AG09319 (cell line): ENCODE results near the gene FRMPD4.

Experiments used
- DNase-seq: peaks from one replicate; pipeline ENCODE4 v3.0.0-alpha.2; 2010; ENCODE audit warnings: low read depth; ENCODE audit errors: extremely low read depth
- TF ChIP-seq, protein P1 (sequence below): IDR thresholded peaks from 2 replicates; pipeline ENCODE4 v1.5.1; 2011; ENCODE audit warnings: low read depth, mild to moderate bottlenecking, inconsistent platforms, low read length, moderate library complexity

FRMPD4 gene

GRCh38 chrX:12747433-12747832 lies 609.2 kb downstream of the FRMPD4 start:
- DNase-seq: no peak
- TF ChIP-seq, protein P1, sequence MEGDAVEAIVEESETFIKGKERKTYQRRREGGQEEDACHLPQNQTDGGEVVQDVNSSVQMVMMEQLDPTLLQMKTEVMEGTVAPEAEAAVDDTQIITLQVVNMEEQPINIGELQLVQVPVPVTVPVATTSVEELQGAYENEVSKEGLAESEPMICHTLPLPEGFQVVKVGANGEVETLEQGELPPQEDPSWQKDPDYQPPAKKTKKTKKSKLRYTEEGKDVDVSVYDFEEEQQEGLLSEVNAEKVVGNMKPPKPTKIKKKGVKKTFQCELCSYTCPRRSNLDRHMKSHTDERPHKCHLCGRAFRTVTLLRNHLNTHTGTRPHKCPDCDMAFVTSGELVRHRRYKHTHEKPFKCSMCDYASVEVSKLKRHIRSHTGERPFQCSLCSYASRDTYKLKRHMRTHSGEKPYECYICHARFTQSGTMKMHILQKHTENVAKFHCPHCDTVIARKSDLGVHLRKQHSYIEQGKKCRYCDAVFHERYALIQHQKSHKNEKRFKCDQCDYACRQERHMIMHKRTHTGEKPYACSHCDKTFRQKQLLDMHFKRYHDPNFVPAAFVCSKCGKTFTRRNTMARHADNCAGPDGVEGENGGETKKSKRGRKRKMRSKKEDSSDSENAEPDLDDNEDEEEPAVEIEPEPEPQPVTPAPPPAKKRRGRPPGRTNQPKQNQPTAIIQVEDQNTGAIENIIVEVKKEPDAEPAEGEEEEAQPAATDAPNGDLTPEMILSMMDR: no peak

DNA sequence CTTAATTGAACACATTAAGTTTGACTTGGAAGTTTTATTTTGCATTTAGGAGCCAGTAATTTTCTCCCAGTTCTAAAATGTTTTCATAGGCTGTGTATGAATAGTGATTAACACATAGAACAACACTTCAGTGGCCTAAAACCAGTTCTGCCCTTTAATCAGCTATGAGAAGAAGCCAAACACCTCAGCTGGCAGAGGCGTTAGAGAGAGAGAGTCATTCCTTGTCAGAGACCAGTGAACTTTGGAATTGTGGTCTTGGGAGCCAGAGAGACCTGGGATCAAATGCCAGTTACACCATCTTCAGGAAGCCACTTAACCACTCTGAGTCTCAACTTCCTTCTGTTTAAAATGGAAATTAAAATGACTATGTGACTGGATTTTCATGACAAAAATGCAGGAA lies 613.6 kb downstream of the FRMPD4 start:
- TF ChIP-seq, protein P1: no peak

DNA sequence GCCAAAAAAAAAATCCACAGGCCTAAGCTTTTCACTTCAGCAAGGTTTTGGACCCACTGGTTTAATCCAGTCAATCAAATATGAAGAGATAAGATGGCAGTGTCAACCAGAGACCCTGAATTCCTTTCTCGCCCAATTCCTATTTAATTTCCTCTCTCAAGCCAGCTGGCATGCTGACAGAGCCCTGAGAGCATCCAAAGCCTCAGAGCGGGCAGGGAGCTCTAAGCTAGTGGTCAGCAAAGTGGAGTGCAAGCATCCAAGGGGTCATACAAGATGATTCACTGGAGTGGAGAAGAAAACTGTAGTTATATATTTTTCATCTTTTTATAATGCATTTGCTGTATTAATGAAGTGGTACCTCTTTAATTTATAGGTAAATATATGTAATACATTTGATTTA lies 615.1 kb downstream of the FRMPD4 start:
- TF ChIP-seq, protein P1: no peak
- DNase-seq: no peak

More for the DNA sequence above, 613.6 kb downstream of the FRMPD4 start:
- DNase-seq: no peak

GRCh38 chrX:12758291-12758690 lies 620.0 kb downstream of the FRMPD4 start:
- TF ChIP-seq, protein P1: no peak

DNA sequence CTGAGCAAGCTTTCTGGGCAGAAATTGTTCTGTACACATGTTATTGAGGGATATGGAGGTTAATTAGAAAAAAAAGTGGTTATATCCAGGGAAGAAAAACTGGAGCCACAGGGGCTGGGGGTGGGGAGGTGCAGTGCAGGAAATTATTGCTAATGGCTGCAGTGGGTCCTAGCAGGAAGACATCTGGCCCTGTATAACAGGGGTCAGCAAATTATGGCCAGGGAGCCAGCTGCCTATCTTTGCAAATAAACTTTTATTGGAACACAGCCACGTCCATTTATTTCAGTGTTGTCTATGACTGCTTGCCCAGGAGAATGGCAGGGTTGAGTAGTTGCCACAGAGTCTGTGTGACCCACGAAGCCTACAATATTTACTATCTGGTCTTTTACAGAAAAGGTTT lies 629.6 kb downstream of the FRMPD4 start:
- DNase-seq: no peak
- TF ChIP-seq, protein P1: no peak

More at GRCh38 chrX:12758291-12758690, 620.0 kb downstream of the FRMPD4 start:
- DNase-seq: no peak

DNA sequence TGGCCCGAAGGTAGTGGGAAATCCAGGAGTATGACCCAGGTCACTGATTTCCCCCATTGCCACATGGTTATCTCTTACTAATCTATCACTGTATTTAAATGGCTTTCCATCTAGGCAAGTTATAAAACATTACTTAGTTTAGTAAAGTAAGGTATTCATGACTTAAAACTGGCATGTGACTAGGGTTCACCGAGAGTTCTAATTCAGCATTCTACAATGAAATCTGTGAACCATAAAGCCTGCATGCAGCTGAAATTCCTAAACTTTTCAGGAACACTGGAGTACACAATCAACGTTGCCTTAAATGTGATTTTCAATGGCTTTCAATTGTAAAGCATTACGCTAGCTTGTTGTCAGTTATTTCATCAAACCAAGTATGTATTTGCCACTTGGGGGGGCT lies 630.2 kb downstream of the FRMPD4 start:
- TF ChIP-seq, protein P1: no peak
- no peak for DNase-seq

DNA sequence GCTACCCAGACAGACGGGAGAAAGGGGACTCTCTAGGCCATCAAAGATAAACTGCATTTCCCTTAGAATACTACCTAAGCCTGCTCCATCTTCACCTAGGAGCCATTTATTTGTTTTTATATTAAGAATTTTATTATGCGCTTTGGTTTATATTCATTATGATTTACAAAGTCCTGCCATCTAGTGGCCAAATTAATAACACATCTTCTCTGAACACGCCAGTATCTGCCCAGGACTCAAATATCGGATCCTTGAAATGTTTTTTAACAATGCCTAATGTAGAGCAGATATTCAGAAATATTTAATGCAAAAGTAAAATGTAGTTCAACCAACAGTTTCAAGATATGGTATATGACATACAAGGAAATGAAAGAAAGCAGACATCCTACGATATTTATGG lies 632.2 kb downstream of the FRMPD4 start:
- TF ChIP-seq, protein P1: peak; percentile 42
- no peak for DNase-seq
